GM18870 (cell line): Measurements from ENCODE around the gene IGF2R.
"Not testable (repeated sequence)": the region's sequence is repeated elsewhere in the genome, so short reads cannot be mapped to it uniquely, and the experiment has no call there.

Experiments
- ATAC-seq: cut with Tn5 transposase; IDR thresholded peaks from one replicate; pipeline ENCODE4 v1.9.1; 2021; ENCODE audit warnings: moderate library complexity; ENCODE audit not compliant: unreplicated experiment

The IGF2R gene

DNA sequence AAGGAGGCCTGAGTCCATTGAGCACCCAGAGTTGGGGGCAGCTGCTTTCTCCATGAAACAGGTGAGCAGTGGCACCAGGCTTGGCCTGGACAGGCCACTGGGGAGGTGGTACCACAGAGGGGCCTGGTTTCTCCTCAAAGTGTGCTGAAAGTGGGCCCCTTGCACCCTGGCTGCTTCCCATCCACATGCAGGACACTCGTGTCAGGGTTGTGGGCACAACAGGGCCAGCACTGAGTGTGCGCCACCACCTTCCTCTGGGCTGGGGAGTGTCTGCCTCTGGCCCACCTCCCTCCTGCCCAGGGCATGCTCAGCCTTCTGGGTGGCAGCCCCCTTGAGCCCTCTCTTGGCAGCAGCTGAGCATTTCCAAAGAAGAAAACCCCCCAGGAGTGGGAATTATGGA, 147.5 kb downstream of the IGF2R start:
- ATAC-seq = no peak

- no peak for ATAC-seq
Observed at GRCh38 chr6:160117137-160117536, 148.3 kb downstream of the IGF2R start.

- ATAC-seq = no peak
Observed at GRCh38 chr6:160118620-160119229, 149.8 kb downstream of the IGF2R start.

DNA sequence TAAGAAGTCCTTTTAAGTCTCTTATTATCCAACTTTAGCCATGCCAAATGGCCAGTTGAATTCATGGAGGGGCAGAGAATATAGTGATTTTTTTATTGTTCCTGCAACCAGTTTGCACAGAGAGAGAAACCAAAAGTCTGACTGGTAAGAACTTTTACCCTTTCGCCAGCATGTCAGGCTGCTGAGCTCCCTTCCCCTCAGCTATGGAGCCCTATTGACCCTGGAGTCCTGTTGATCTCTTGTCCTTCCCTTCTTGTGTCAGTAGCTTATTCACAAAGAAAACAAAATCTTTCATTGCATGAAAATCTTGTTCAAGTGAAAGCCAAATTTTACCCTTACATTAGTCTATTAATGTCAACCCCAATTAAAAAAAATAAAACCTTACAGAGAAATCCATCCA, 151.2 kb downstream of the IGF2R start:
- no peak for ATAC-seq

- no peak for ATAC-seq
Observed at GRCh38 chr6:160121558-160121957, 152.7 kb downstream of the IGF2R start, which contains the start of gene SLC22A1. TSS of gene SLC22A1 (plus strand) at chr6:160121815. CDS start at chr6:160121936, 121 bp downstream.

- ATAC-seq = no peak
Observed at GRCh38 chr6:160121981-160122380, 153.1 kb downstream of the IGF2R start.

- no peak for ATAC-seq
Observed at GRCh38 chr6:160122744-160123143, 153.9 kb downstream of the IGF2R start.

GRCh38 chr6:160124007-160124406, 155.1 kb downstream of the IGF2R start:
- no peak for ATAC-seq

DNA sequence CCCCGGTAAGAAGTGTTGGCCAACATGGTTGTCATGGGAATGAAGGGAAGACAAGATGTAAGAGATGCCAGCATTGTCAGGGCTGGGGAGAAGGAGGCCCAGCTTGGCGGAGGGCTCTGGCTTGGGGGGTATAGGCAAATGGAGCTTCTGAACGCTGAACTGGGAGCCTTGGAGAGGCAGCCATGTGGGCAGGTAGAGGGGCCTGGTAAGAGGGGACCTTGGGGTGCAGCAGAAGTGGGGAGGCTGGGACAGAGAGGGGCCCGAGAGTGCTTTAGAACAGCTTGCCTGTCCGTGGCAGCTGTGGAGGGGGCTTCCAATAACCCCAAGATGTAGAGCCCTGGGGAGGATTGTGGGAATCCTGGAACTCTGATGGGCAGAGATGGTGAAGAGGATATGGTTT, 155.7 kb downstream of the IGF2R start:
- no peak for ATAC-seq

DNA sequence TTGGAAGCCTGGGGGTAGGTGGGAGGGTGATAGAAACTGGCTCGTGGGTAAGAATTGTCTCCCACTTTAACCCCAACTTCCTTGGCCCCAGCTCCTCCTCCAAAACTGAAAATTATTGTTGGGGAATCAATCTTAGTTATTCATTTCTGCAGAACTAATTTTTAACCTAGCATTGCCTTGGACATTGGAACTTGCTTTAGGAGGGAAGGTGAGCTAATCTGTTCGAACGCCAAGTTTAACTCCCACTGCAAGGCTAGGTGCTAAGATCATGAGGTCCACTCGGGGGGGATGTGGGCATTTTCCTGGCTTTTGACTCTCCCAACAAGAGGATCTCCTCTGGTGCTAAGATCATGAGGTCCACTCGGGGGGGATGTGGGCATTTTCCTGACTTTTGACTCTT, 156.2 kb downstream of the IGF2R start:
- ATAC-seq = not testable (repeated sequence)

DNA sequence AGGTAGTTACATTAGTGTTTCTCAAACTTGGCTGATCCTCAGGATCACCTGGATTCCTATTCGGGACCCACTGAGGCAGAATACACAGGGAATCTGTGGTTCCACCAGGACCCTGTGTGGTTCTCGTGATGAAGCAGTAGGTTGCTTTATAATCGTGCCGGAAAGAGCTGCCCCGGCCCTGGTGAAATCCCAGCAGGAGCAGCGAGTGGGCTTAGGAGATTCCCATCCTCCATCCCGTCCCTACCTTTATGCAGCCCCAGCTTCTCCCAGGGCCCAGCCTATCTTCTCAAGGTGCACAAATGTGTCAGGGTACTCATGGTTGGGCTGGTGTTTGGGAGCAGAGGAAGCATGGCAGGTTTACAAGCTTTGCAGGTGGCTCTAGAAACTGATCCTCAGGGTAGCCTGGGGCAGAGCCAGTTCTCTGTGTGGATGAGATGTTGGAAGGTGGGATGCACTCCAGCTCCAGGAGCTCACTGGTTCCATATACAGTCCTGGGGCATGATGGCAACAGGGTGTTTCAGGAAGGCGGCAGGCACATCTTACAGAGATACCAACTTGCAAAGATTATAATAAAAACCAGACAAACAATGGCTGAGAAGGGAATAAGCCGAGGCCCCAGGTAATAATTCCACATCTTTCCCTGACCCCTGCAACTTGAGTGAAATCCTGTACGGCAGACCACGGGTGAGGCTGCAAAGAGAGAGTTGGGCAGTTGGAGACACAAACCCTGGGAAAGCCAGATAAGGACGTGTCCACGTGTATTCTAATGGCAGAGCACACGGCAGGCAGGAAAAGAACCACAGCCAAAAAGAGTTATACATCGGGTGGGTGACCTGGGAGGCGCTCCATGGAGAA, 158.6 kb downstream of the IGF2R start:
- no peak for ATAC-seq

GRCh38 chr6:160128125-160128683, 159.3 kb downstream of the IGF2R start:
- no peak for ATAC-seq

- no peak for ATAC-seq
Observed at GRCh38 chr6:160128879-160129516, 160.1 kb downstream of the IGF2R start.

GRCh38 chr6:160129881-160130615, 161.2 kb downstream of the IGF2R start:
- ATAC-seq = no peak

DNA sequence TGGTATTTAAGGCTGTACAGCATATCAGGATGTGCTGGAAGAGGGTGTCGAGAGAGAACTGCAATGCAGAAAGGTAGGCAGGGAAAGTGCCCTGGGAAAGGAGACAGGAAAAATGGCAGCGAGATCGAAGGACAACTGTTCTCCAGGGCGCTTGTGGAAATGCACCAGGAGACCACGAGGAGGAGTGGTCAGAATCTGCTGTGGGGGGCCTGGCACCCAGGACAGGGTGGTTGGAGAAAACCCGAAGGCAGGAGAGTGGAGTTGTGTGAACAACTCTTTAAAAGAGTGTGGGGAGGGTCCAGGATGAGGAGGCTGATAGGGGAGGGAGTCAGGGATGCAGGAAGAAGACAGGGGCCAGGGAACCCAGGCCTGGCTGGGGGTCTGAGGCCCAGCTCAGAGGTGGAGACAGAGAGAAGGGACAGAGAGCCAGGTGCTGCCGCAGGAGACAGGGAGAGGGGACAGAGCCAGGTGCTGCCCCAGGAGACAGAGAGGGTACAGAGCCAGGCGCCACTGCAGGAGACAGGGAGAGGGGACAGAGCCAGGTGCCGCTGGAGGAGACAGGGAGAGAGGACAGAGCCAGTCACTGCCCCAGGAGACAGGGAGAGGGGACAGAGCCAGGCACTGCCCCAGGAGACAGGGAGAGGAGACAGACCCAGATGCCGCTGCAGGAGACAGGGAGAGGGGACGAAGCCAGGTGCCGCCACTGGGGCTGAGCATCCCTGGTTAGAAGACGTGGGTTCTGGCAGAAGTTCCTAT, 162.0 kb downstream of the IGF2R start:
- ATAC-seq = no peak

DNA sequence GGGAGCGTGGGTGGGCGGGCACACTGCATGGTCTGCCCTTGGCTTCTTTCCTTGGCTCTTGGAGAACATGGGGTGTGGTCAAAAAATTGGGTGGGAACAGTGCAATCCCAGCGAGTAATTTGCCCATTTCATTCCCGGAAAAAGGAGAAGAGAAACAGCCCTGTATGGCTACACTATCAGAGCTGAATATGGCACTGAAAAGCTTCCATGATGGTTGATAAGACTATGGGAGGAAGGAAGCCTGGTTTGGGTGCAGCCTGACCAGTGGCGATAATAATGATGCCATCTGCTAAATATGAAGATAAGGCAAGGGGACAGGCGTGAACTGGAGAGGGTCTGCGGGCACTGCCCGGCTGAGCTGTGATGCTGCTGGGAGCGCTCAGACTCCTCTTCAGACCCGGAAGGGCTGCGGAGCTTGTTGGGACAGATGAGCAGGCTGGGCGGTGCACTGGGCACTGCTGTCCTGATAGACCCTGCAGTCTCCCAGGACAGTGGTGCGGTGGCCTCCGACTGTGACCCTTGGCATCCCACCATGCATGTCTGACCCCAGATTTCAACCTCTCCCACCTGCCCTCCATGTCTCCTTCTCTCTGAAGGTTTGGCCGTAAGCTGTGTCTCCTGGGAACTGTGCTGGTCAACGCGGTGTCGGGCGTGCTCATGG, 162.9 kb downstream of the IGF2R start:
- no peak for ATAC-seq

DNA sequence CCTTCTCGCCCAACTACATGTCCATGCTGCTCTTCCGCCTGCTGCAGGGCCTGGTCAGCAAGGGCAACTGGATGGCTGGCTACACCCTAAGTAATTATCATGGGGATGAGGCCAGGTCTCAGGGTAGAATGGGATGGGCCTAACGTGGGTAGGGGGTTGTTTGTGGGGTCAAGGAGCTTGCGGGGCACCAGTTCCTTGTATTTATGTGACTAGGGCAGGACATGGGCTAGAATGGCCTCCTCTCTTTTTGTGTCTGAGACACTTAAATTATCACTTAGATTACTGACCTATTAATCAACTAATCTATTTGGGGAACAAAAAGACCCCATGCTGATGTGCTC, 163.4 kb downstream of the IGF2R start:
- no peak for ATAC-seq

DNA sequence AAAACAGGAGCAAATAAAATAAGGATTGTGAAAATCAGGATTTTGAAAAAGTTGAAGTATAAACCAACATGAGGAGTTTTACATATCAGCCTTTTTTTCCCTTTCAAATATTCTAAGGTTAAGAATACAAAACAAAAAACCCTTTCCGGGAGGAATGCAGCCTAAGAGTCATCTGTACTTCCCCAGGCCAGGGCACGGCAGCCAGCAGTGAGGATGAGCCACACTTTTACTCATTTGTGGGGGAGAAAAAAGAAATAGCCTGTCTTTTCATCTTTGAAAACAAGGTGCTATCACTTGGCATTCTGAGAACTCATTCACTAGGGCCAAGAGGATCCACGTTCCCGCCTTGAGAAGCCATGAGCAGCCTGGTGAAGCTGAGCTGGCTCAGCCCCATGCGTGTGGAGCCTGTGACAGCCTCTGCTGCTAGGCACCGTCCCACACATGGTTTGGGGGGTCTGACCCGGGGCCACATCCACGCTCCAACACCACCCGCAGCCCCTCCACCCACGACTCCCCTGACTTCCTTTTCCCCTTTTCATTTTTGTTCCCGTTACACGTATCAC, 164.0 kb downstream of the IGF2R start:
- ATAC-seq = no peak
